GM12892 (cell line): Measurements from ENCODE around the gene EFNA5.
A peak's percentile ranks its signal among the peaks of the same experiment; 100 is the strongest.

ENCODE experiments used
- DNase-seq: peaks from one replicate; pipeline ENCODE4 v3.0.0; 2011; ENCODE audit not compliant: insufficient read length
- FAIRE-seq: peaks from 2 replicates; lab custom pipeline; 2011; peaks lifted over from hg19 to GRCh38; lab: Jason Lieb, UNC
- POLR2A ChIP-seq: IDR thresholded peaks from 2 replicates; pipeline ENCODE4 v1.6.1; 2011; ENCODE audit warnings: low read depth, low read length, control low read depth
- POLR2AphosphoS5 ChIP-seq: IDR thresholded peaks from 2 replicates; pipeline ENCODE4 v1.6.1; 2011; ENCODE audit warnings: low read depth, low read length, control low read depth
- TAF1 ChIP-seq: IDR thresholded peaks from 2 replicates; pipeline ENCODE4 v1.6.1; 2011; ENCODE audit warnings: low read depth, mild to moderate bottlenecking, control low read depth, low read length, borderline replicate concordance

Gene EFNA5

DNA sequence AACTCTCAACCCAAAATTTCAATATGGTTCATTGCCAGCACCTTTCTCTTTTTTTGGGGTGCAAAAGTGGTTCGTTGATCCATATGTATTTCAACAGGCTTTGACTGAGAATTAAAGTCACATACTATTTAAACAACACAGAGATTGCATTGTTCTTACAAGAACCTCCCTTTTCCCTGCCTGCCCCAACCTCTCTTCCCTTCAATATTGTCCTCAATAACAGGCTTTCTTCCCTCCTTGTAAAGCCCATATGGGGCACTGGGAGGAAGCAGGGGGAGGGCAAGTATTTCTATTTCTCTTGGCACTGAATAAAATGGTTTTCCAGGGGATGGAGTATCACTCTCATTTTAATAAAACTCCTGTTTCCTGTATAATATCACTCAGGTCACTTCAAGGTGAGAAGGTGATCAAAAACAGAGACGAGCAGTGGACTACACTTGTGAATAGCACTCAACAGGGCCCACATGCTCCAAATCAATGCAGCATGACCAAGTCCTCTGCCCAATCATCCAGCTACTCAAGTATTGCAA, 65.1 kb downstream of the EFNA5 start:
- FAIRE-seq (peak; percentile 17), DNase-seq (no peak)
- TF ChIP-seq TAF1 (no peak), POLR2AphosphoS5 (no peak), POLR2A (no peak)

GRCh38 chr5:107604990-107605389, 65.7 kb downstream of the EFNA5 start:
- FAIRE-seq (no peak), DNase-seq (no peak)
- TF ChIP-seq TAF1 (no peak), POLR2A (no peak), POLR2AphosphoS5 (no peak)

- FAIRE-seq (no peak), DNase-seq (no peak)
- TF ChIP-seq POLR2A (no peak), POLR2AphosphoS5 (no peak), TAF1 (no peak)
Observed at GRCh38 chr5:107604146-107604910, 66.4 kb downstream of the EFNA5 start.

DNA sequence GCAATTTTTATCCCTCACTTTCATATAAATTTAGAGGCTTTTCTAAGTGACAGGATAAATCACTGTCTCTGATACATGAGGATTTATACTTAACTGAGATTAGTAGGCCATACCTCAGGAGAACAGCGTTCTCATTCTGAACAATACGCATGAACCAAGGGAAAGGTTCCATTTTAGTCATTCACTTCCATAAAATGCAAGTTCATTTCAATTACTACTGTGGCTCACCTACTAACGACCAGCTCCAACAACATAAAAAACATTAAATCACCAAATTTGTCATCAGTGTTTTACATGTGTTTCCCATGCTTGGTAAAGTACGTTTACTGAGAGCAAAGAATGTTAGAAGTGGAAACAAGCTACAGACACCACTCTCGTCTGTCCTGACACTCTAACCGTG, 67.4 kb downstream of the EFNA5 start:
- TF ChIP-seq POLR2A (no peak), TAF1 (no peak), POLR2AphosphoS5 (no peak)
- DNase-seq (no peak), FAIRE-seq (no peak)

- no peak for TF ChIP-seq POLR2A
- TF ChIP-seq TAF1: no peak
- FAIRE-seq (no peak), DNase-seq (no peak)
Observed at GRCh38 chr5:107602896-107603295, 67.8 kb downstream of the EFNA5 start.

GRCh38 chr5:107601076-107601475, 69.7 kb downstream of the EFNA5 start:
- FAIRE-seq (peak; percentile 50), DNase-seq (no peak)
- TF ChIP-seq POLR2AphosphoS5 (no peak), POLR2A (no peak), TAF1 (no peak)

GRCh38 chr5:107598958-107599357, 71.8 kb downstream of the EFNA5 start:
- DNase-seq: no peak
- FAIRE-seq: no peak
- no peak for TF ChIP-seq POLR2AphosphoS5
- TF ChIP-seq TAF1: no peak

GRCh38 chr5:107597803-107598202, 72.9 kb downstream of the EFNA5 start:
- DNase-seq: no peak
- no peak for FAIRE-seq
- TF ChIP-seq POLR2AphosphoS5 (no peak), POLR2A (no peak), TAF1 (no peak)

GRCh38 chr5:107597247-107597646, 73.5 kb downstream of the EFNA5 start:
- FAIRE-seq: no peak
- TF ChIP-seq POLR2A (no peak), TAF1 (no peak), POLR2AphosphoS5 (no peak)

DNA sequence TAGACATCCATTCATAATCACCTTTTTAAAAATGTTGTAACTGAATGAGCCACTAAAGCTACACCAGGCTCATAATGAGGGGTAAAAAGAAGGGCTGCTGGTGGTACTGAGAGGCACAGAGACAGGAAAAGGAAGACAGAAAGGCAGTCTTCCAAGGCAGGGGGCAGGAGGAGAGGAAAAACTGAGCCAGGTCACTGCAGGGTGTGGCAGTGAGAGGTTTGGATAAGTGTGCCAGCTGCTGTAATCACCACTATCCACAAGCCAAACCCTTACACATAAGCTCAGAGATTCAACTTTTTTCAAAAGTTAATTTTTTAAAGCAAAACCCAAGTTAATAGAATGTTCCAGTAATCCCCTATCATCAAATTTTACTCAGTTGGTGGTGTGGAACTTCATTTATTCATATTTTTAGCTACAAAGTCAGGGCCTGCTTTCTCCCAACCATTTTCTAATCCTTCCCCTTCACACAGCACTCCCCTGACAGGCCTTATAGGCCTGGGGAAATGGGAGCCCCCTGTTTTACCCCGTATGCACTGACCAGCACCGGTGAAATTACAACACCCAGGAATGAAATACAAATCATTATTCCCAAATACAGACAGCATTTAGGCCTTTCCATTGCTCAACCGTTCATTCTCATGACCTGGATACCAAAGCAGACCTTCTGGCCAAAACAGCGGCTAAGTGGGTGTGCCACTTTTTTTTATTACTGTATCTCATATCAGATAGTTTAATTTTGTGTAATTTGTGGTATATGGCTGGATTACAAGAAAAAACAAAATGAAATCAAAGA, 76.3 kb downstream of the EFNA5 start:
- no peak for DNase-seq
- FAIRE-seq: no peak
- TF ChIP-seq POLR2A: no peak
- no peak for TF ChIP-seq TAF1
- no peak for TF ChIP-seq POLR2AphosphoS5

More at GRCh38 chr5:107597247-107597646, 73.5 kb downstream of the EFNA5 start:
- no peak for DNase-seq

DNA sequence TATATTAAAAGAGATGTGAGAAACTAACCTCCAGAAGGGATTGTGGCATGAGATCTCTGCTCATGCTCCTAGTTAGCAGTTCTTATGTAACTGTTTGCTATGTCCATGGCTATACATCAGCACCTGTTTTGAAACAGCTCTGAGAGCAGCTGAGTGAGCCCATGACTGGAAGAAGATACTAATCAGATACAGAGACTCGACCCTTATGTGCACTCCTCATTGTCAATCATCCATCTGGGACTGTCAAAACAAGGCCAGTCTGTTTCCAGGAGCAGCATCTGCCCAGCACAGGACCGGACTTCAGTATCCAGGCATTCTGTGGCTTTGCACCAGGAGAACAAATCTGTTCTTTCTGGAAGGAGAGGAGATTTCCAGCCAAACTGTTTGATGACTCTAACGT, 77.7 kb downstream of the EFNA5 start:
- TF ChIP-seq POLR2A: no peak
- TF ChIP-seq POLR2AphosphoS5: no peak
- TF ChIP-seq TAF1: no peak
- DNase-seq (no peak), FAIRE-seq (no peak)

DNA sequence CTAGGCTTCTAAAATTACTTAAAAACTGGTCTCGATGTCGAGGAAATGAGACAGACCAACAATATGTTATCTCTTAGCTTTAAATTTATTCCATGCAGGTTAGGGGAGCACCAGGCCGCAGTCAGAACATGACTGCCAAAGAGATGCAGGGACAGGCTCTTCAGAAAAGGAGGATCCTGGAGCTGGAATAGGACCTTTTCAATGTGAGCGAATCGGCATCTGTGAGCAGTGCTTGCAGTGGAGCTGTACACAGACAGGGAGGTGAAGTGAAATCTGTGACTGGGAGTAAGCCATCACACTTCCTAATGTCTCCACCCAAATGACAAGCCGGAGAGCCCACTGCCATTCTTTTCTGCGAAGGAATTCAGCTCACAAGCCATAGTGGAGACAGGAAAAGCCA, 78.2 kb downstream of the EFNA5 start:
- FAIRE-seq (no peak), DNase-seq (no peak)

GRCh38 chr5:107590686-107591085, 80.1 kb downstream of the EFNA5 start:
- FAIRE-seq (no peak), DNase-seq (no peak)
- TF ChIP-seq POLR2A: no peak
- no peak for TF ChIP-seq POLR2AphosphoS5
- TF ChIP-seq TAF1: no peak

More for the DNA sequence above, 78.2 kb downstream of the EFNA5 start:
- TF ChIP-seq TAF1: no peak
- TF ChIP-seq POLR2AphosphoS5: no peak
- no peak for TF ChIP-seq POLR2A
